NCI-H2171 treated with DMSO at 0.1 percent for 48 hours (cell line): ENCODE results near the gene C11orf16.
"Not testable (repeated sequence)": the region's sequence is repeated elsewhere in the genome, so short reads cannot be mapped to it uniquely, and the experiment has no call there.

Experiments used
- DNase-seq: peaks from one replicate; lab custom pipeline; 2025; lab: John Stamatoyannopoulos, UW

C11orf16 gene

GRCh38 chr11:8891185-8891584 is 41.6 kb downstream of the C11orf16 start:
- DNase-seq = not testable (repeated sequence)

GRCh38 chr11:8886322-8886721 is 46.4 kb downstream of the C11orf16 start:
- DNase-seq = peak; percentile 5

DNA sequence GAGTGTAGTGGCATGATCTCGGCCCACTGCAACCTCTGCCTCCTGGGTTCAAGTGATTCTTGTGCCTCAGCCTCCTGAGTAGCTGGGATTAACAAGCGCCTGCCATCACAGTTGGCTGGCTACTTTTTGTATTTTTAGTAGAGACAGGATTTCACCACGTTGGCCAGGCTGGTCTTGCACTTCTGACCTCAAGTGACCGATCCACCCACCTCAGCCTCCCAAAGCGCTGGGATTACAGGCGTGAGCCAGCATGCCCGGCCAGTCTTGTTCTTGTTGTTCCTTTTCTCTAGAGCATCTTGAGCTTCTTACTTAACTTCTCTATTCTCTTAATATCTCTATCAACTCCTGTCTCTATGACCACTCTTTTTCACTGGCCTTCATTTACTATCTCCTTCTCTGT is 51.2 kb downstream of the C11orf16 start:
- DNase-seq = not testable (repeated sequence)

- no peak for DNase-seq
Measured at GRCh38 chr11:8878771-8879170, 54.0 kb downstream of the C11orf16 start.

DNA sequence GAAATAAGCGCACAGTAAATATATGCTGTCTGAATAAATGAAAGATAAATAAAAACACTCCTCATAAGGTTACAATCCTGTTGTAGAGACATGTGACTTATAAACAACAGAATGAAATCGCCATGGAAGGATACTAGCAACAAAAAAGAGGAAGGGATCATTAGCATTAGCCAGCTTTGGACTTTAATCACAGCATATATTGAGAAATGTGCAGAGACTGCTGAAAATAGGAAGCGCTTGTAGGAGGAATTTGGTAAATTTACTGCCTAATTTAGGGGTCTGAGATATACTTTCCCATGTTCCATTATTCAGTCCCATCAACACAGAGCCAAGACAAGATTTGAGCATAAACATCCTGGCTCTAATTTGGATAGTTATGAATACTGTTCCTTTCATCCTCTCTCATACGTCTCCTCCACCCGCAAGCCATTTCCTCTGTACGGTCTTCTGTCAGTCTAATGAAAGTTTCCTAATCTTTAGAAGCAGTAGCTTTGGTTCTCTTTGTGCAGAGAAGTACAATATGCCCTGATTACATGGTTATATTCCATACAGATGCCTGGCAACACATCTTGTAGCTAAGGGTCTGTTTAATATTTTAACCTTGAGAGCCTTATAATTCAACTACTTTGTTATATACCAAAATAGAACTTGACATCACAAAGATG is 58.9 kb downstream of the C11orf16 start:
- no peak for DNase-seq

- no peak for DNase-seq
Measured at GRCh38 chr11:8871962-8872361, 60.8 kb downstream of the C11orf16 start.

- DNase-seq = peak; percentile 87
Measured at GRCh38 chr11:8871171-8871775, 61.5 kb downstream of the C11orf16 start.

DNA sequence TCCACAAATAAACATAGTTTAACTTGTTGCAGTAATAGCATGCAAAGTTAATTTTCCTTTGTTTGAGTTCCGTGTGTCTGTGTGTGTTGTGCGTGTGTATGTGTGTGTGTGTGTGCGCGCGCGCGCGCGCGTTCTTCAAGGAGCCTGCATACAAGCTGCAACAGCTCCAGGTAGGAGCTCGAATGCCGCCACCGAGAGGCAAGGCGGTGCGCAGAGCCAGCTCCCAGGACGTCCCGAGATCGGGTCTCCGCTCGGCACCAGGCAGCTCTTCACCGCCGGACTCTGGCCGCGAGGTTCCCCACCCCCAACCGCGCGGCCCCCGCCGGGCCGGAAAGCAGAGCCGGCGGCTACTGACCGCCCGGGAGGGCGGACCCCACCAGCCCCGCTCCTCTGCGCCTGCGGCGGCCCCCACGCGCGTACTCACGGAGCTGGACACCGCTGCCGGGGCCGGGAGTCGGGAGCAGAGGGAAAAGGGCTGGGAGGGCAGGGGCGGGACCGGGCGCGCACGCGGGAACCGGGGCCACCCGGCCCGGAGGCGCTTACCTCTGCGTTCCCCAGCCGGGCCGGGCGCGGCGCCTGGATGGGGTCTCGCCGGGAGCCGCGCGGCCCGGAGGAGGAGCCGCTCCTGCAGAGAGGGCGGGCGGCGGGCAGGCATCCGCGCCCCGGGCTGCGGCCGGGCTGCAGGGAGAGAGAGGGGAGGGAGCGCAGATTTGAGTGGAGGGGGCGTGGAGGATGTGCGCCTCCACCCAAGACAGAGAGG is 62.2 kb downstream of the C11orf16 start:
- DNase-seq = peak; percentile 63
